Fibroblast of skin of right quadriceps (primary cell): Measurements from ENCODE around the gene CNOT11.
"Not testable (repeated sequence)": the region's sequence is repeated elsewhere in the genome, so short reads cannot be mapped to it uniquely, and the experiment has no call there.

Source experiments
- DNase-seq: peaks from one replicate; pipeline ENCODE4 v3.0.0-alpha.2; 2013

The CNOT11 gene

DNA sequence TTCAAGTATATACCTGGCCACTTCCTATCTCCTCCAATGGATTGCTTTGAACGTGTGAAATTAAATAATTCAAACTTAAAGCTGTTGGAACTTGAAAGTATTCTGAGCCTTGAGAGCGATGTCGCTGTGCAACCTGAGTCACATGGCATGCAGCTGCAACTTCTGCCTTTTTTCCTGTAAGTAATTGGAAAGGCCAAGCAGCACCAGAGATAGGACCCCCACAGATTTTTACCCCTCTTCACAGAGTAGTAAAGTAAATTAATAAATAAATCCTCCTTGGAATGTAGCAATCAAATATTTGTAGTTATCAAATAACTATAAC, 59.0 kb downstream of the CNOT11 start:
- no peak for DNase-seq

DNA sequence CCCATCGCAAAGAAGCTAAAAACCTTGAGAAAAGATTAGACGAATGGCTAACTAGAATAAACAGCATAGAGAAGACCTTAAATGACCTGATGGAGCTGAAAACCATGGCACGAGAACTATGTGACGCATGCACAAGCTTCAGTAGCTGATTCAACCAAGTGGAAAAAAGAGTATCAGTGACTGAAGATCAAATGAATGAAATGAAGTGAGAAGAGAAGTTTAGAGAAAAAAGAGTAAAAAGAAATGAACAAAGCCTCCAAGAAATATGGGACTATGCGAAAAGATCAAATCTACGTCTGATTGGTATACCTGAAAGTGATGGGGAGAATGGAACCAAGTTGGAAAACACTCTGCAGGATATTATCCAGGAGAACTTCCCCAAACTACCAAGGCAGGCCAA, 63.9 kb downstream of the CNOT11 start:
- DNase-seq = not testable (repeated sequence)
